ENCODE measurements around the gene INTS6.

The INTS6 gene

GRCh38 chr13:51444922-51445321 lies 7.9 kb downstream of the INTS6 start:
- H3K4me3 ChIP-seq (ENCODE audit: severe bottlenecking), result no peak overlapping the region
- H3K36me3 ChIP-seq (ENCODE audit: low read depth), result peaks cover 64% of the 10 kb centered on the region
- H3K9me3 ChIP-seq (ENCODE audit: severe bottlenecking), result no peaks in the 10 kb centered on the region
- TF ChIP-seq CTCF (IDR thresholded peaks at IDR 0.05; ENCODE audit: poor library complexity, severe bottlenecking), result peak; percentile 54
- DNase-seq (ENCODE audit: low spot score) (no peak), ATAC-seq (ENCODE audit: low read depth) (no peak)
- H3K27ac ChIP-seq (ENCODE audit: poor library complexity, severe bottlenecking), result no peak overlapping the region
- no peaks in the 10 kb centered on the region for H3K27me3 ChIP-seq (ENCODE audit: insufficient read depth, poor library complexity, severe bottlenecking)
- peaks cover 5% of the 10 kb centered on the region for H3K4me1 ChIP-seq (ENCODE audit: insufficient read depth, poor library complexity, severe bottlenecking)

- ATAC-seq (ENCODE audit: low read depth), result peak; percentile 35; the same call in 1 of the 3 replicates
- peaks cover 66% of the 10 kb centered on the region for H3K36me3 ChIP-seq (ENCODE audit: low read depth)
These were observed 12.5 kb downstream of the INTS6 start for GRCh38 chr13:51440381-51440780.

GRCh38 chr13:51437550-51438127 lies 15.2 kb downstream of the INTS6 start:
- peak; percentile 26; the same call in 1 of the 3 replicates for ATAC-seq (ENCODE audit: low read depth)

More at GRCh38 chr13:51440381-51440780, 12.5 kb downstream of the INTS6 start:
- Histone ChIP-seq H3K9me3 (ENCODE audit: severe bottlenecking) (no peaks in the 10 kb centered on the region), H3K4me1 (ENCODE audit: insufficient read depth, poor library complexity, severe bottlenecking) (peaks cover 19% of the 10 kb centered on the region), H3K27me3 (ENCODE audit: insufficient read depth, poor library complexity, severe bottlenecking) (no peaks in the 10 kb centered on the region), H3K4me3 (ENCODE audit: severe bottlenecking) (no peak overlapping the region), H3K27ac (ENCODE audit: poor library complexity, severe bottlenecking) (no peak overlapping the region)
- TF ChIP-seq CTCF (IDR thresholded peaks at IDR 0.05; ENCODE audit: poor library complexity, severe bottlenecking), result no peak
- DNase-seq (ENCODE audit: low spot score), result no peak

GRCh38 chr13:51435002-51435578 lies 17.7 kb downstream of the INTS6 start:
- peak; percentile 70 for TF ChIP-seq CTCF (IDR thresholded peaks at IDR 0.05; ENCODE audit: poor library complexity, severe bottlenecking)
- Histone ChIP-seq H3K4me3 (ENCODE audit: severe bottlenecking) (no peak overlapping the region), H3K9me3 (ENCODE audit: severe bottlenecking) (no peaks in the 10 kb centered on the region), H3K27me3 (ENCODE audit: insufficient read depth, poor library complexity, severe bottlenecking) (no peaks in the 10 kb centered on the region), H3K4me1 (ENCODE audit: insufficient read depth, poor library complexity, severe bottlenecking) (peaks cover 19% of the 10 kb centered on the region), H3K27ac (ENCODE audit: poor library complexity, severe bottlenecking) (no peak overlapping the region), H3K36me3 (ENCODE audit: low read depth) (peaks cover 95% of the 10 kb centered on the region)
- no peak for ATAC-seq (ENCODE audit: low read depth)
- no peak for DNase-seq (ENCODE audit: low spot score)

More at GRCh38 chr13:51437550-51438127, 15.2 kb downstream of the INTS6 start:
- Histone ChIP-seq H3K4me3 (ENCODE audit: severe bottlenecking) (no peak overlapping the region), H3K36me3 (ENCODE audit: low read depth) (peaks cover 80% of the 10 kb centered on the region), H3K27me3 (ENCODE audit: insufficient read depth, poor library complexity, severe bottlenecking) (no peaks in the 10 kb centered on the region), H3K27ac (ENCODE audit: poor library complexity, severe bottlenecking) (peak overlapping the region; percentile 28), H3K9me3 (ENCODE audit: severe bottlenecking) (no peaks in the 10 kb centered on the region), H3K4me1 (ENCODE audit: insufficient read depth, poor library complexity, severe bottlenecking) (peaks cover 19% of the 10 kb centered on the region)
- TF ChIP-seq CTCF (IDR thresholded peaks at IDR 0.05; ENCODE audit: poor library complexity, severe bottlenecking), result no peak
- DNase-seq (ENCODE audit: low spot score), result no peak

GRCh38 chr13:51432576-51432975 lies 20.3 kb downstream of the INTS6 start:
- peaks cover 5% of the 10 kb centered on the region for H3K4me1 ChIP-seq (ENCODE audit: insufficient read depth, poor library complexity, severe bottlenecking)
- no peak overlapping the region for H3K27ac ChIP-seq (ENCODE audit: poor library complexity, severe bottlenecking)
- DNase-seq (ENCODE audit: low spot score), result no peak
- no peak for TF ChIP-seq CTCF (IDR thresholded peaks at IDR 0.05; ENCODE audit: poor library complexity, severe bottlenecking)
- no peaks in the 10 kb centered on the region for H3K9me3 ChIP-seq (ENCODE audit: severe bottlenecking)
- no peak overlapping the region for H3K4me3 ChIP-seq (ENCODE audit: severe bottlenecking)
- peaks cover 96% of the 10 kb centered on the region for H3K36me3 ChIP-seq (ENCODE audit: low read depth)
- no peaks in the 10 kb centered on the region for H3K27me3 ChIP-seq (ENCODE audit: insufficient read depth, poor library complexity, severe bottlenecking)
- ATAC-seq (ENCODE audit: low read depth), result no peak

Measured in RWPE2 (cell line).